ENCODE data around the gene TCTA. TPM values are rescaled to one million over a fixed set of nuclear protein-coding genes. Genes with fewer than 3 reads are reported as not detected.

The TCTA gene
- total RNA-seq, 1 experiment from 2014 or later = 11.5 TPM

- TF ChIP-seq ZNF281 (CRISPR knock-in tag; IDR thresholded peaks at IDR 0.05) = peak; percentile 37; the same call in 1 of the 2 replicates
- no peak for TF ChIP-seq ZNF512 (CRISPR knock-in tag; IDR thresholded peaks at IDR 0.05; ENCODE audit: borderline replicate concordance)
- no peak for TF ChIP-seq IRF1 (CRISPR knock-in tag; IDR thresholded peaks at IDR 0.05)
- TF ChIP-seq RORB (CRISPR knock-in tag; IDR thresholded peaks at IDR 0.05) = no peak
- TF ChIP-seq ARID4B (CRISPR knock-in tag; IDR thresholded peaks at IDR 0.05; ENCODE audit: borderline replicate concordance) = 0 out of 2 replicates have a peak, but pooled peaks have one; percentile 52
- TF ChIP-seq MLX (CRISPR knock-in tag; IDR thresholded peaks at IDR 0.05) = no peak
Measured at GRCh38 chr3:49422379-49423248, 10.4 kb downstream of the TCTA start, which contains the start of gene AMT (continued).

- H3K4me3 Mint-ChIP-seq = no peak overlapping the region
- DNase-seq (ENCODE audit: low spot score) (no peak), ATAC-seq (no peak)
- H3K27me3 Mint-ChIP-seq (ENCODE audit: low read depth) = no peaks in the 10 kb centered on the region
- peaks cover 4% of the 10 kb centered on the region; the same call in 1 of the 2 replicates for H3K36me3 Mint-ChIP-seq
- H3K4me1 Mint-ChIP-seq = peaks cover 21% of the 10 kb centered on the region
- H3K9me3 Mint-ChIP-seq = no peaks in the 10 kb centered on the region
- CTCF ChIA-PET = no interaction called here
- H3K27ac Mint-ChIP-seq = no peak overlapping the region
- POLR2A ChIA-PET = no interaction called here
- no peak for TF ChIP-seq USF1 (CRISPR knock-in tag; IDR thresholded peaks at IDR 0.05)
- no peak for TF ChIP-seq NFE2L1 (CRISPR knock-in tag; IDR thresholded peaks at IDR 0.05)
- TF ChIP-seq ZNF671 (CRISPR knock-in tag; IDR thresholded peaks at IDR 0.05) = no peak
- TF ChIP-seq E2F1 (CRISPR knock-in tag; IDR thresholded peaks at IDR 0.05) = no peak
- no peak for TF ChIP-seq OVOL2 (CRISPR knock-in tag; IDR thresholded peaks at IDR 0.05; ENCODE audit: borderline replicate concordance)
- TF ChIP-seq ARID4B (CRISPR knock-in tag; IDR thresholded peaks at IDR 0.05; ENCODE audit: borderline replicate concordance) = no peak
- TF ChIP-seq JUN (CRISPR knock-in tag; IDR thresholded peaks at IDR 0.05) = no peak
- no peak for TF ChIP-seq ZNF281 (CRISPR knock-in tag; IDR thresholded peaks at IDR 0.05)
Measured at GRCh38 chr3:49424816-49425215, 12.6 kb downstream of the TCTA start.

All from WTC11 (cell line).